Retinal pigment epithelial cell (primary cell): ENCODE measurements around the gene SURF2.
"Not testable (repeated sequence)": the region's sequence is repeated elsewhere in the genome, so short reads cannot be mapped to it uniquely, and the experiment has no call there.

ENCODE experiments used
- DNase-seq: peaks from one replicate; pipeline ENCODE4 v3.0.0-alpha.2; 2010; ENCODE audit warnings: low read depth
- H3K4me3 ChIP-seq: 2 replicates; pipeline ENCODE4 v1.5.1; 2011; ENCODE audit warnings: mild to moderate bottlenecking, low read length, control low read depth, moderate library complexity
- TF ChIP-seq, protein P1 (sequence below): conservative IDR thresholded peaks from 2 replicates; pipeline ENCODE4 v1.5.1; 2011; ENCODE audit warnings: low read depth, low read length, control low read depth, inconsistent platforms

The SURF2 gene

DNA sequence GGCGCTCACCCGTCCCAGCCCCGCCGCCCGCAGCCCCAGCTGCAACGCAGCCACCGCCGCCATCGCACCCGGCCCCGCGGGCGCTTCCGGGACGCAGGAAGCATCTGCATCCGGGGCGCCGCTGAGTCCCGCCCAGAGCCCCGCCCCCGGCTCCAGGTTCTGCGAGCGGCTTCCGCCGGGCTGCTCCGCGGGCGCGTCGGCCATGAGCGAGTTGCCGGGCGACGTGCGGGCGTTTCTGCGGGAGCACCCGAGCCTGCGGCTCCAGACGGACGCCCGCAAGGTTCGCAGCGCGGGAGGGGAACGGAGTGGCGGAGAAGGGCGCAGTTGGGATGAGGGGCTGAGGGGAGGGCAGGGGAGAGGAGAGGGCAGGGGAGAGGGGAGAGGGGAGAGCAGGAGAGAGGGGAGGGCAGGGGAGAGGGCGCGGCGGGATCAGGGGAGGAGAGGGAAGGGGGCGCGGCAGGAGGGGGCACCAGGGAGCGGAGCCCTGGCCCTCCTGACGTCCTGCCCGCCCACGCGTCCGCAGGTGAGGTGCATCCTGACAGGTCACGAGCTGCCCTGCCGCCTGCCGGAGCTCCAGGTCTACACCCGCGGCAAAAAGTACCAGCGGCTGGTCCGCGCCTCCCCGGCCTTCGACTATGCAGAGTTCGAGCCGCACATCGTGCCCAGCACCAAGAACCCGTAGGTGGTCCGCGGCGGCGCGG lies at the start of gene SURF2, which contains the start of gene SURF1:
TSS of gene SURF2 (plus strand) at position 160 of the 701 bp plus-strand sequence. CDS start at position 203, 43 bp downstream.
TSS of gene SURF1 (minus strand) at position 97 of the 701 bp plus-strand sequence. CDS start at position 63, 34 bp downstream.
- DNase-seq = no peak
- TF ChIP-seq, protein P1, sequence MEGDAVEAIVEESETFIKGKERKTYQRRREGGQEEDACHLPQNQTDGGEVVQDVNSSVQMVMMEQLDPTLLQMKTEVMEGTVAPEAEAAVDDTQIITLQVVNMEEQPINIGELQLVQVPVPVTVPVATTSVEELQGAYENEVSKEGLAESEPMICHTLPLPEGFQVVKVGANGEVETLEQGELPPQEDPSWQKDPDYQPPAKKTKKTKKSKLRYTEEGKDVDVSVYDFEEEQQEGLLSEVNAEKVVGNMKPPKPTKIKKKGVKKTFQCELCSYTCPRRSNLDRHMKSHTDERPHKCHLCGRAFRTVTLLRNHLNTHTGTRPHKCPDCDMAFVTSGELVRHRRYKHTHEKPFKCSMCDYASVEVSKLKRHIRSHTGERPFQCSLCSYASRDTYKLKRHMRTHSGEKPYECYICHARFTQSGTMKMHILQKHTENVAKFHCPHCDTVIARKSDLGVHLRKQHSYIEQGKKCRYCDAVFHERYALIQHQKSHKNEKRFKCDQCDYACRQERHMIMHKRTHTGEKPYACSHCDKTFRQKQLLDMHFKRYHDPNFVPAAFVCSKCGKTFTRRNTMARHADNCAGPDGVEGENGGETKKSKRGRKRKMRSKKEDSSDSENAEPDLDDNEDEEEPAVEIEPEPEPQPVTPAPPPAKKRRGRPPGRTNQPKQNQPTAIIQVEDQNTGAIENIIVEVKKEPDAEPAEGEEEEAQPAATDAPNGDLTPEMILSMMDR = no peak
- peak within 1 kb of the TSS; percentile 88 for H3K4me3 ChIP-seq

DNA sequence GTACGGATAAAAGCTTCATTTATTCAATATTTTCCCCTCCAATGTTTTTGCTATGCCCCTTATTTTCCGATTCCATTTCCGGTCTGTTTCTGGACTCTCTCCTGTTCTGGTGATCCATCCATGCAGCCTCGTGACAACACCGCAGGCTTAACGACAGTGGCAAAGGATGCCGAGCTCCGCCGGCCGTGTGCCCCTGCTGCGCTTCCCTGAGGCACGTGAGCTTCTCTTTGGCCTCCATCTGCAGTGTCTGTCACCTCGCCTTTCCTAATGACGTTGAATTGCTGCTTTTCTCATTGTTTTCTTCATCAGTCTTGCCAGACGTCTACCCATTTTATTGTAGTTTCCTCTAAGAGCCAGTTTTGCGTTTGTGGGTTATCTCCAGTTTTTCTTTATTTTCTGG lies 49.0 kb upstream of the SURF2 start:
- DNase-seq = no peak
- TF ChIP-seq, protein P1 = no peak
- no peak overlapping the region for H3K4me3 ChIP-seq

- H3K4me3 ChIP-seq = no peak overlapping the region
- TF ChIP-seq, protein P1 = no peak
- no peak for DNase-seq
Measured at GRCh38 chr9:133309608-133310007, 46.7 kb upstream of the SURF2 start.

GRCh38 chr9:133315997-133316396 lies 40.4 kb upstream of the SURF2 start:
- no peak overlapping the region for H3K4me3 ChIP-seq
- DNase-seq = no peak
- TF ChIP-seq, protein P1 = no peak

DNA sequence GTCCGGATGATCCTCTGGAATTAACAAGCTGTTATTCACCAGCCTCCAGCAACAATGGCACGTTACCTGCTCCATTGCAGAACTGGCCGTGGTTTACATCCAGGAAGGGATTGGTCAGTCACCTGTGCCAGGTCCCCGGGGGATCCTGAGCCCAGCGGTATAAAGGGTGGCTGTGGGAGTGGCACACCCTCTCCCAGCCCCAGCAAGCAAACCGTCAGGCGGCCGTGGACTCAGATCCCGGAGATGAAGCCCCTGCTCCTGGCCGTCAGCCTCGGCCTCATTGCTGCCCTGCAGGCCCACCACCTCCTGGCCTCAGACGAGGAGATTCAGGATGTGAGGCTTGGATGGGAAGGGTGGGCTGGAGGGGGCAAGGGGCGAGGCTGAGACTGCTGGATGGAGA lies 38.8 kb upstream of the SURF2 start:
- H3K4me3 ChIP-seq, DNase-seq: not testable (repeated sequence)

DNA sequence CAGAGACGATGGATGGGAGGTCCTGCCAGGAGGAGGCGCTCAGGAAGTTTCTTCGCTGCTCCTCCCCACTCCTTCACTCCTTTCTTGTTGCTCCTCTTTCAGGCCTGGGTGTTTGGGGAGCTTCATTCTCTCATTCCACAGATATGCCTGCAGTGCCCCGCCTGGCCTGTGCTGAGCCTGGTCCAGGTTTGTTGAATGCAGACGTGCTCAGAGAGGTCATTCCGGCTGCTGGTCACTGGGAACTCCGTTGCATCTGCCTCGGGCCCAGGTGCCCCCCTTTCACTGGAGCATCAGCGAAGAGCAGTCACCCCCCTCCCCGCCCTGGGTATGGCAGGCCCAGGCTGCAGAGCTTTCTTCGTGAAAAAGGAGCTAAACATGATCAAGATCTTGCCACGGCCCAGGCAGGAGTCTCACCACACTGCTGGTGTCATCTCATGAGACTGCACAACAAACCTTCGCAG lies 35.9 kb upstream of the SURF2 start:
- no peak for DNase-seq
- TF ChIP-seq, protein P1 = no peak
- H3K4me3 ChIP-seq = no peak overlapping the region

- TF ChIP-seq, protein P1 = no peak
- no peak for DNase-seq
- H3K4me3 ChIP-seq = no peak overlapping the region
Measured at GRCh38 chr9:133321411-133321935, 34.9 kb upstream of the SURF2 start.
